SU-DHL-6 (cell line): Measurements from ENCODE around the gene HLA-G.

Experiments used
- EZH2phosphoT487 ChIP-seq: fragments of 200-600 bp; sonication (generic), shearing (Covaris generic); conservative IDR thresholded peaks from 2 replicates; pipeline ENCODE4 v1.6.1; 2018; ENCODE audit warnings: mild to moderate bottlenecking, antibody characterized with exemption, low read length, moderate library complexity, mixed read lengths
- TF ChIP-seq, protein P1 (sequence below): fragments of 200-600 bp; sonication (generic); IDR thresholded peaks from one replicate; pipeline ENCODE4 v1.5.1; 2017; ENCODE audit warnings: antibody characterized with exemption, mild to moderate bottlenecking, low read length, moderate library complexity; ENCODE audit not compliant: insufficient read depth, poor library complexity, severe bottlenecking

DNA sequence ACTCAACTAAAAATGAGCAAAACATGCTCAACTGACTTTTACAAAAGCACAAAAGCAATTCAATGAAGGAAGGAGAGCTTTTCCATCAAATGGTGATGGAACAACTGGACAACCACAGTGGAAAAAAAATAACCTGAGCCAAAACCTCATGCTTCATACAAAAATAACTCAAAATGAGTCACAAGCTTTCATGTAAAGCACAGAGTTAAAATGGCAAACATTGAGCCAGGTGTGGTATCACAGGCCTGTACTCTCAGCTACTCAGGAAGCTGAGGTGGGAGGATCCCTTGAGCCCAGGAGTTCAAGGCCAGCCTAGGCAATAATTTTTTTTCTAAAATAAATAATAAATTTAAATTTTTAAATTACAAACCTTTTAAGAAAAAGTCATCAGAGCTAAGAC is 18.4 kb upstream of the HLA-G start:
- TF ChIP-seq, protein P1, sequence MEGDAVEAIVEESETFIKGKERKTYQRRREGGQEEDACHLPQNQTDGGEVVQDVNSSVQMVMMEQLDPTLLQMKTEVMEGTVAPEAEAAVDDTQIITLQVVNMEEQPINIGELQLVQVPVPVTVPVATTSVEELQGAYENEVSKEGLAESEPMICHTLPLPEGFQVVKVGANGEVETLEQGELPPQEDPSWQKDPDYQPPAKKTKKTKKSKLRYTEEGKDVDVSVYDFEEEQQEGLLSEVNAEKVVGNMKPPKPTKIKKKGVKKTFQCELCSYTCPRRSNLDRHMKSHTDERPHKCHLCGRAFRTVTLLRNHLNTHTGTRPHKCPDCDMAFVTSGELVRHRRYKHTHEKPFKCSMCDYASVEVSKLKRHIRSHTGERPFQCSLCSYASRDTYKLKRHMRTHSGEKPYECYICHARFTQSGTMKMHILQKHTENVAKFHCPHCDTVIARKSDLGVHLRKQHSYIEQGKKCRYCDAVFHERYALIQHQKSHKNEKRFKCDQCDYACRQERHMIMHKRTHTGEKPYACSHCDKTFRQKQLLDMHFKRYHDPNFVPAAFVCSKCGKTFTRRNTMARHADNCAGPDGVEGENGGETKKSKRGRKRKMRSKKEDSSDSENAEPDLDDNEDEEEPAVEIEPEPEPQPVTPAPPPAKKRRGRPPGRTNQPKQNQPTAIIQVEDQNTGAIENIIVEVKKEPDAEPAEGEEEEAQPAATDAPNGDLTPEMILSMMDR, result no peak
- TF ChIP-seq EZH2phosphoT487, result no peak
